Tibial nerve (tissue), 4 donors: ENCODE results near the gene GOT2.

Experiments used
- CTCF ChIP-seq, 5 experiments: fragments of 200-600 bp in 3 of 5; fragments of 450-650 bp in 2 of 5; sonication (generic) in 3 of 5; IDR thresholded peaks; one replicate each; pipeline ENCODE4 v1.5.1; 2016 to 2019; ENCODE audit warnings: antibody characterized with exemption in 5 of 5, mild to moderate bottlenecking in 3 of 5, moderate library complexity in 2 of 5
- EP300 ChIP-seq, 2 donors: sonication (generic); formaldehyde crosslinking; IDR thresholded peaks; one replicate each; pipeline ENCODE4 v1.6.1; 2017; ENCODE audit warnings: antibody characterized with exemption in 2 of 2, mild to moderate bottlenecking in 1 of 2

- TF ChIP-seq CTCF (IDR thresholded peaks at IDR 0.05) (no peak), EP300 (IDR thresholded peaks at IDR 0.05) (no peak)
These were observed 6.9 kb downstream of the GOT2 start for GRCh38 chr16:58727028-58727781.
